HepG2 (cell line): ENCODE results near the gene WWC1. TPM values are rescaled to one million over a fixed set of nuclear protein-coding genes. Genes with fewer than 3 reads are reported as not detected.
A peak's percentile ranks its signal among the peaks of the same experiment; 100 is the strongest.

Experiments used
- MED8 ChIP-seq: sonication (generic); formaldehyde crosslinking; IDR thresholded peaks from 2 replicates; pipeline ENCODE4 v1.8.1; 2023; ENCODE audit warnings: mild to moderate bottlenecking, missing genetic modification reagents; ENCODE audit not compliant: insufficient replicate concordance
- MIER2 ChIP-seq: IDR thresholded peaks from 2 replicates; pipeline ENCODE4 v1.6.1; 2016; ENCODE audit warnings: missing biosample characterization, missing genetic modification reagents
- MTF2 ChIP-seq: sonication (generic); formaldehyde crosslinking; IDR thresholded peaks from 2 replicates; pipeline ENCODE4 v1.5.0; 2020; ENCODE audit warnings: missing genetic modification reagents, borderline replicate concordance
- NRL ChIP-seq: sonication (generic); formaldehyde crosslinking; IDR thresholded peaks from 2 replicates; pipeline ENCODE4 v1.5.0; 2020; ENCODE audit warnings: missing genetic modification reagents, mild to moderate bottlenecking, moderate library complexity, borderline replicate concordance
- PLRG1 ChIP-seq: fragments of 450-650 bp; conservative IDR thresholded peaks from 2 replicates; pipeline ENCODE4 v1.6.1; 2016
- POLR2AphosphoS2 ChIP-seq: IDR thresholded peaks from 2 replicates; pipeline ENCODE4 v1.6.1; 2011; ENCODE audit warnings: low read depth, low read length, improper control_type of control experiment
- ZFP1 ChIP-seq: IDR thresholded peaks from 2 replicates; pipeline ENCODE4 v1.6.1; 2016
- ZNF644 ChIP-seq: IDR thresholded peaks from 2 replicates; pipeline ENCODE4 v1.6.1; 2016; ENCODE audit warnings: low read depth
- ZSCAN20 ChIP-seq: sonication (generic); formaldehyde crosslinking; IDR thresholded peaks from 2 replicates; pipeline ENCODE4 v1.4.0; 2020; ENCODE audit warnings: missing genetic modification reagents, mild to moderate bottlenecking, borderline replicate concordance
- polyA plus RNA-seq, 8 experiments: library from polyadenylated mRNA; depleted of rRNA in 3 of 8; stranded (reverse) in 7 of 8; unstranded in 1 of 8; fragments of >200 nt; fragmentation: Illumina TruSeq in 4 of 8; extraction: Trizol in 4 of 8; gene quantifications; 2 replicates each; pipeline versions ENCODE4 v1.2.1 to v1.2.3, GENCODE V29; 2011 to 2016; ENCODE audit warnings: low read depth in 4 of 8, missing spikeins in 1 of 8, mixed read lengths in 1 of 8; ENCODE audit not compliant: insufficient read depth in 1 of 8
- total RNA-seq, 5 experiments: library from RNA; depleted of rRNA; stranded (reverse); fragments of >200 nt; fragmentation: Illumina TruSeq; extraction: Trizol; gene quantifications; 2 replicates each; pipeline ENCODE4 v1.2.3, GENCODE V29; 2016; ENCODE audit warnings: low read depth in 1 of 5
- TF ChIP-seq, protein P1 (sequence below), 2 experiments: sonication (generic) in 1 of 2; formaldehyde crosslinking in 1 of 2; IDR thresholded peaks; 2 replicates each; pipeline versions ENCODE4 v1.6.1 to v1.9.0; 2014 to 2022; ENCODE audit warnings: antibody characterized with exemption in 1 of 2, borderline replicate concordance in 1 of 2, inconsistent platforms in 1 of 2, low read depth in 1 of 2, missing genetic modification reagents in 1 of 2
- TF ChIP-seq, protein P2 (sequence below): sonication (generic); formaldehyde crosslinking; IDR thresholded peaks from 2 replicates; pipeline ENCODE4 v1.8.0; 2022; ENCODE audit warnings: missing genetic modification reagents, mild to moderate bottlenecking, inconsistent platforms, borderline replicate concordance
- TF ChIP-seq, protein P3 (sequence below): sonication (generic); formaldehyde crosslinking; IDR thresholded peaks from 2 replicates; pipeline ENCODE4 v1.5.0; 2020; ENCODE audit warnings: missing genetic modification reagents
- TF ChIP-seq, protein P4 (sequence below), 2 experiments: sonication (generic) in 1 of 2; formaldehyde crosslinking in 1 of 2; IDR thresholded peaks; 2 replicates each; pipeline versions ENCODE4 v1.4.0 to v1.6.1; 2016 to 2020; ENCODE audit warnings: borderline replicate concordance in 1 of 2, low read depth in 1 of 2, mild to moderate bottlenecking in 1 of 2, missing genetic modification reagents in 1 of 2

WWC1 gene
- total and polyA plus RNA-seq, 2 of the 13 experiments (the other 11 are each of a cell fraction or from before 2014, with no cell fraction given): 8.3 to 17.9 TPM

DNA sequence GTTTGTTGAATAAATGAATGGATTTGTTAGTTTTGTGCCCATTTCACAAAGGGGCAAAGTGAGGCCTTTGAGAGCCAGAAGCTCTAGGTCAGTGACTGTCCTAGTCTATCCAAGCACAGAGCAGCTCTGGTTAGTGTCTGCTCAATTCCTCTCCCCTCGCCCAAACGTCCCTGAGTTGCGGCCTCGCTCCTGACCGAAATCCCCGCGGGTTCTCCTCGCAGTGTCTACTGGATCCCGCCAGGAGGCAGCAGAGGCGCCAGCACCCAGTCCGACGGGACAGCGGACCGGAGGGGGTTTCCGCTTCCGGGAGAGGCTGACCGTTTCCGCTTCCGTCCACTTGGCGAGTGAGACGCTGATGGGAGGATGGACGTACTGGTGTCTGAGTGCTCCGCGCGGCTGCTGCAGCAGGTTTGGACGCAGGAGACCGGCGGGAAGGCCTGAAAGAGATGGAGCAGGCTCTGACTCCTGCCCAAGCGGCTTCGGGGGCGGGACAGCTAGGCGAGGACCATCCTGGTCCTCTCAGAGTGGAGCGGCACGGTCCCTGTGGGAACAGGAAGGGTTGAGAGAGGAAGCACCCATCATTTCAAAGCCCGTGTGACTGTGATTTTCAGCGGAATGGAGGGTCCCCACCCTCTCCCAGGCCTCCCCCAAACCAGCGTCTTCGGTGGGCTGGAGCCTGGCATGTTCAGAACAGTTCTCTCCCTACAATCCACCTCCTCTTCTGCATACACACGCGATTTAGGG is 194.9 kb downstream of the WWC1 start, which contains the start of gene RARS1 (continued):
- TF ChIP-seq, protein P1, sequence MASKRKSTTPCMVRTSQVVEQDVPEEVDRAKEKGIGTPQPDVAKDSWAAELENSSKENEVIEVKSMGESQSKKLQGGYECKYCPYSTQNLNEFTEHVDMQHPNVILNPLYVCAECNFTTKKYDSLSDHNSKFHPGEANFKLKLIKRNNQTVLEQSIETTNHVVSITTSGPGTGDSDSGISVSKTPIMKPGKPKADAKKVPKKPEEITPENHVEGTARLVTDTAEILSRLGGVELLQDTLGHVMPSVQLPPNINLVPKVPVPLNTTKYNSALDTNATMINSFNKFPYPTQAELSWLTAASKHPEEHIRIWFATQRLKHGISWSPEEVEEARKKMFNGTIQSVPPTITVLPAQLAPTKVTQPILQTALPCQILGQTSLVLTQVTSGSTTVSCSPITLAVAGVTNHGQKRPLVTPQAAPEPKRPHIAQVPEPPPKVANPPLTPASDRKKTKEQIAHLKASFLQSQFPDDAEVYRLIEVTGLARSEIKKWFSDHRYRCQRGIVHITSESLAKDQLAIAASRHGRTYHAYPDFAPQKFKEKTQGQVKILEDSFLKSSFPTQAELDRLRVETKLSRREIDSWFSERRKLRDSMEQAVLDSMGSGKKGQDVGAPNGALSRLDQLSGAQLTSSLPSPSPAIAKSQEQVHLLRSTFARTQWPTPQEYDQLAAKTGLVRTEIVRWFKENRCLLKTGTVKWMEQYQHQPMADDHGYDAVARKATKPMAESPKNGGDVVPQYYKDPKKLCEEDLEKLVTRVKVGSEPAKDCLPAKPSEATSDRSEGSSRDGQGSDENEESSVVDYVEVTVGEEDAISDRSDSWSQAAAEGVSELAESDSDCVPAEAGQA (IDR thresholded peaks at IDR 0.05; ENCODE audit: low read depth): peak; percentile 80
- TF ChIP-seq, protein P1 (CRISPR knock-in tag; IDR thresholded peaks at IDR 0.05; ENCODE audit: borderline replicate concordance): no peak
- TF ChIP-seq ZNF644 (CRISPR knock-in tag) (no peak), MED8 (CRISPR knock-in tag) (no peak), MTF2 (CRISPR knock-in tag) (0 out of 2 replicates have a peak, but pooled peaks have one; percentile 77), MIER2 (CRISPR knock-in tag) (peak; percentile 83), PLRG1 (no peak), NRL (CRISPR knock-in tag) (peak; percentile 71; the same call in 1 of the 2 replicates), POLR2AphosphoS2 (peak; percentile 74; the same call in 1 of the 2 replicates), ZFP1 (CRISPR knock-in tag) (peak; percentile 63; the same call in 1 of the 2 replicates), ZSCAN20 (no peak)
- TF ChIP-seq, protein P2, sequence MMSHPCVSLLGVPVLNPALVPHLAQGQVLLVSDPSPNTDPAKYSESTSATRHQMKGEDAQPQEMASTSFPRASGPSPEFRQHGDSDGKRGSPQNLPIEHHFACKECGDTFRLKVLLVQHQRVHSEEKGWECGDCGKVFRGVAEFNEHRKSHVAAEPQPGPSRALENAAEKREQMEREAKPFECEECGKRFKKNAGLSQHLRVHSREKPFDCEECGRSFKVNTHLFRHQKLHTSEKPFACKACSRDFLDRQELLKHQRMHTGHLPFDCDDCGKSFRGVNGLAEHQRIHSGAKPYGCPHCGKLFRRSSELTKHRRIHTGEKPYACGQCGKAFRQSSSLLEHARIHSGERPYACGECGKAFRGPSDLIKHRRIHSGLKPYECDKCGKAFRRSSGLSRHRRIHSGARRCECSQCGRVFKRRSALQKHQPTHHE: no peak
- TF ChIP-seq, protein P3, sequence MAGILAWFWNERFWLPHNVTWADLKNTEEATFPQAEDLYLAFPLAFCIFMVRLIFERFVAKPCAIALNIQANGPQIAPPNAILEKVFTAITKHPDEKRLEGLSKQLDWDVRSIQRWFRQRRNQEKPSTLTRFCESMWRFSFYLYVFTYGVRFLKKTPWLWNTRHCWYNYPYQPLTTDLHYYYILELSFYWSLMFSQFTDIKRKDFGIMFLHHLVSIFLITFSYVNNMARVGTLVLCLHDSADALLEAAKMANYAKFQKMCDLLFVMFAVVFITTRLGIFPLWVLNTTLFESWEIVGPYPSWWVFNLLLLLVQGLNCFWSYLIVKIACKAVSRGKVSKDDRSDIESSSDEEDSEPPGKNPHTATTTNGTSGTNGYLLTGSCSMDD (CRISPR knock-in tag): no peak
- TF ChIP-seq, protein P4, sequence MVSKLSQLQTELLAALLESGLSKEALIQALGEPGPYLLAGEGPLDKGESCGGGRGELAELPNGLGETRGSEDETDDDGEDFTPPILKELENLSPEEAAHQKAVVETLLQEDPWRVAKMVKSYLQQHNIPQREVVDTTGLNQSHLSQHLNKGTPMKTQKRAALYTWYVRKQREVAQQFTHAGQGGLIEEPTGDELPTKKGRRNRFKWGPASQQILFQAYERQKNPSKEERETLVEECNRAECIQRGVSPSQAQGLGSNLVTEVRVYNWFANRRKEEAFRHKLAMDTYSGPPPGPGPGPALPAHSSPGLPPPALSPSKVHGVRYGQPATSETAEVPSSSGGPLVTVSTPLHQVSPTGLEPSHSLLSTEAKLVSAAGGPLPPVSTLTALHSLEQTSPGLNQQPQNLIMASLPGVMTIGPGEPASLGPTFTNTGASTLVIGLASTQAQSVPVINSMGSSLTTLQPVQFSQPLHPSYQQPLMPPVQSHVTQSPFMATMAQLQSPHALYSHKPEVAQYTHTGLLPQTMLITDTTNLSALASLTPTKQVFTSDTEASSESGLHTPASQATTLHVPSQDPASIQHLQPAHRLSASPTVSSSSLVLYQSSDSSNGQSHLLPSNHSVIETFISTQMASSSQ (IDR thresholded peaks at IDR 0.05; ENCODE audit: low read depth): no peak
- TF ChIP-seq, protein P4 (CRISPR knock-in tag; IDR thresholded peaks at IDR 0.05; ENCODE audit: borderline replicate concordance): peak; percentile 64; the same call in 1 of the 2 replicates
